ENCODE data around the gene COL16A1. TPM values are rescaled to one million over a fixed set of nuclear protein-coding genes. Genes with fewer than 3 reads are reported as not detected.
A peak's percentile ranks its signal among the peaks of the same experiment; 100 is the strongest.

Gene COL16A1
- total RNA-seq, 5 donors from 2014 or later (not counting 1 experiment from before 2014, with no cell fraction given) = 0.41 to 0.67 (median 0.59) TPM; not detected in 2

DNA sequence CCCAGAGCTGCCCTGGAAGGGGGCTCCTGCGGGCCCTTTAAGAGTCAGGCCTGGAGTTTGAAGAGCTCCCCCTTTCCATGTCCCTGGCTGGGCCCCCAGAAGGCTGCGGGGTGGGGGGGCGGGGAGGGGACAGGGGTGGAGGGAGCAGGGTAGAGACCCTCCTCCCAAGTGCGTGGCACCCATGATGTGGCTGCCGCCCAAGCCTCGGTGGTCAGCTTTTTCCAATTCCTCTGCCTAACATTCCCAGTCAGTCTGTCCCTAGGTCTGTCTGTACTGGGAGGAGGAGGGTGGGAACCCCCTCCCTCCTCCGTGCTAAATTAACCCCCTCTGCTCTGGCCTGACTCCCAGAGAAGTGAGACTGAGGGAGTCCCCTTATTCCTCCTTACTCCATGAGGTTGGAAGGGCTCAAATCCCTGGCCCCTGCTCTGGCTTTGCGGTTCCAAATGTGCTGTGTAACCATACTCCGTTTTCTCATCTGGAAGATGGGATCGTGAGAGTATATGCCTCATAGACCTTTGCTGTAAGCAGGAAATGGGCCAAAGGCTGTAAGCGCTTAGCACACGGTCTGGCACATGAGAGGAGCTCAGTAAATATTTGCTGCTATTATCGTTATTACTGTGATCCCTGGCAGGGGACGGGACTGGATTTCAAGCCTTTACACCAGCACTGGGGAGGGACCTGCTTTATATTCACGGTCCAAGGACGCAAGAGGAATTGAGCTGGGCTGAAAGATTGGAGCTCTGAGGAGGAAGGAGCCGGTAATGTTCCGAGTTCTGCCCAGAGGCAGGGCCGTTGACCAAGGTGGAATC is 658 bp upstream of the COL16A1 start:
- no peaks in the 10 kb centered on the region for H3K36me3 ChIP-seq (ENCODE audit: control insufficient read depth in 2 of 2, extremely low read depth in 1 of 2, insufficient read depth in 1 of 2, low read length in 1 of 2)
- POLR2A ChIA-PET = interaction anchor here in 1 of 2 donors (0.6 kb wide), 1 partner anchor 143 kb away, joined by 3 read pairs; no protein-coding TSS in a partner anchor
- H3K27me3 ChIP-seq (replicated peaks in 1 of 2; ENCODE audit: control insufficient read depth in 2 of 2, extremely low read depth in 1 of 2, insufficient read depth in 2 of 2, low read length in 1 of 2) = peaks cover 5 to 57% of the 10 kb centered on the region in 2 experiments
- Mint-ChIP-seq H3K27ac (peak overlapping the region in 1 of 2 donors; percentile 4), H3K27me3 (peaks cover 43 to 48% of the 10 kb centered on the region in 2 donors), H3K36me3 (no peaks in the 10 kb centered on the region), H3K4me1 (peaks cover 40 to 45% (median 43%) of the 10 kb centered on the region in 3 donors), H3K9me3 (no peaks in the 10 kb centered on the region), H3K4me3 (peak overlapping the region in 1 of 3 donors; percentile 50)
- H3K9me3 ChIP-seq = no peaks in the 10 kb centered on the region
- no peak for ATAC-seq (replicated peaks in 1 of 4)
- H3K4me1 ChIP-seq (ENCODE audit: control insufficient read depth in 1 of 2, extremely low read depth in 1 of 2, insufficient read depth in 2 of 2, low read length in 2 of 2) = peaks cover 0 to 43% of the 10 kb centered on the region in 2 experiments
- WGBS (ENCODE audit: insufficient coverage) = 23% methylated on average over 12 of the region's 19 CpGs
- DNase-seq = no peak
- no peak overlapping the region for H3K27ac ChIP-seq (ENCODE audit: low read length)
- H3K4me3 ChIP-seq (ENCODE audit: control insufficient read depth in 1 of 2, extremely low read depth in 1 of 2, low read length in 1 of 2) = peak overlapping the region in 1 of 2 donors; percentile 2
- CTCF ChIA-PET = interaction anchor here in 1 of 2 donors (1.1 to 1.6 kb wide), 2 partner anchors 34 to 84 kb away, joined by 3 to 5 read pairs; no protein-coding TSS in a partner anchor

DNA sequence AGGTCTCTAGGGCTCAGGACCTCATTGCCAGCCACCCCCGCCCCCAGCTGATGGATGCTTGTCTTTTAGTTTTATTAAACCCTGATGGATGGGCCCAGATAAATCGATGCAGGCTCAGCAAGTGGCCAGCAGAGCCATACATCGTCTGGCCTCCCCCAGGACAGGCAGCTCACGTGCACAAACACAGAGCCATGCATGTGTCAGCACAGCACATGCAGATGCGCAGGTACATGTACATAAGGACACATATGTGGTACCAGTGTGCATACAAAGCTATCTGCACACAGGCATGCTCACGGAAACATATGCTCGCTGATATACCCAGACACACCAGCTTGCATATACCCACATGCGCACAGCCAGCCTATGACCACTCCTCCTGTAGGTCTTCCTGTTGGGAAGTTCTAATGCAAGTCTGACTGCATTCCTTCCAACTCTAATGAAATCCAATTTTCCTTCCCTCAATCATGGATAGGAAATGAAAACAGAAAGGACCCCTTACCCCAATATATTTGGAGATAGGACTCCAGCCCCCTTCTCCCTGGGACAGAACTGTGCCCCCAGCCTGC is 897 bp downstream of the COL16A1 start:
- Mint-ChIP-seq H3K27me3 (peaks cover 33 to 35% of the 10 kb centered on the region in 2 donors), H3K4me3 (no peak overlapping the region), H3K36me3 (no peaks in the 10 kb centered on the region), H3K27ac (no peak overlapping the region), H3K9me3 (no peaks in the 10 kb centered on the region), H3K4me1 (peaks cover 45 to 53% (median 51%) of the 10 kb centered on the region in 3 donors)
- DNase-seq (no peak), ATAC-seq (replicated peaks in 1 of 4) (no peak)
- Histone ChIP-seq H3K4me3 (ENCODE audit: control insufficient read depth in 1 of 2, extremely low read depth in 1 of 2, low read length in 1 of 2) (no peak overlapping the region), H3K9me3 (no peaks in the 10 kb centered on the region), H3K4me1 (ENCODE audit: control insufficient read depth in 1 of 2, extremely low read depth in 1 of 2, insufficient read depth in 2 of 2, low read length in 2 of 2) (peaks cover 0 to 50% of the 10 kb centered on the region in 2 experiments), H3K36me3 (ENCODE audit: control insufficient read depth in 2 of 2, extremely low read depth in 1 of 2, insufficient read depth in 1 of 2, low read length in 1 of 2) (no peaks in the 10 kb centered on the region), H3K27ac (ENCODE audit: low read length) (no peak overlapping the region), H3K27me3 (replicated peaks in 1 of 2; ENCODE audit: control insufficient read depth in 2 of 2, extremely low read depth in 1 of 2, insufficient read depth in 2 of 2, low read length in 1 of 2) (peaks cover 5 to 44% of the 10 kb centered on the region in 2 experiments)
- ChIA-PET POLR2A (no interaction called here), CTCF (no interaction called here)
- WGBS (ENCODE audit: insufficient coverage) = 91% methylated on average over 6 of the region's 8 CpGs

DNA sequence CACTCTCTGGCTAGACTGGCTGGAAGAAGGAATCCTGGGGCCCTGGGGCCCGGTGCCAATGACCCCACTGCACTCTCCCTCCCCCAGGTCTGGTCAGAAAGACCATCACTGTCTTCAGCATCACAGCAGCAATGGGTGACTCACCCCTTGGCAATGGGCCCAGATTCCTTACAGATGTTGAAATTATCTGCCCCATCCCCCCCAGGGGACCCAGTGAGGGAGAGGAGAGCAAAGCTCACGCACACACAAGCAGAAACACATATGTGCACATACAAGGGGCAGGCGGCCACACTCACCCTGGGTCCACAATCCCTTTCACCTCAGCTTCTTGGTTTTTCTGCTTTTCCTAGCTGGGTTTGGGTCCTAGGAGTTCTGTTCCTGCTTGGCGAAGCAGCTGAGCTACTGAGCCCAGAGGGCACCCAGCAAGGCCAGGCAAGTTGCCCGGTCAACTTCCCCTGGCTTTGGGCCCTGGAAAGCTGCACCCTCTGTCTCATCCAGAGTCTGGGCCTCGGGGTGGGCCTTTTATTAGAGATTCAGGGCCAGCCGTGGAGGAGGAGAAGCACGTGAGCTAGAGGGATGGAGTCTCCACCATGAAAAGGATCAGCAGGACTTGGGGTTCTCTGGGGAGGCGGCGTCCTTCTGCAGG is 2.6 kb downstream of the COL16A1 start:
- POLR2A ChIA-PET = no interaction called here
- Histone ChIP-seq H3K9me3 (no peaks in the 10 kb centered on the region), H3K36me3 (ENCODE audit: control insufficient read depth in 2 of 2, extremely low read depth in 1 of 2, insufficient read depth in 1 of 2, low read length in 1 of 2) (no peaks in the 10 kb centered on the region), H3K4me3 (ENCODE audit: control insufficient read depth in 1 of 2, extremely low read depth in 1 of 2, low read length in 1 of 2) (no peak overlapping the region), H3K4me1 (ENCODE audit: control insufficient read depth in 1 of 2, extremely low read depth in 1 of 2, insufficient read depth in 2 of 2, low read length in 2 of 2) (peaks cover 0 to 46% of the 10 kb centered on the region in 2 experiments), H3K27me3 (replicated peaks in 1 of 2; ENCODE audit: control insufficient read depth in 2 of 2, extremely low read depth in 1 of 2, insufficient read depth in 2 of 2, low read length in 1 of 2) (peaks cover 5 to 34% of the 10 kb centered on the region in 2 experiments), H3K27ac (ENCODE audit: low read length) (no peak overlapping the region)
- 77% methylated on average over 5 of the region's 10 CpGs for WGBS (ENCODE audit: insufficient coverage)
- H3K27me3 Mint-ChIP-seq = peaks cover 26 to 28% of the 10 kb centered on the region in 2 donors
- ATAC-seq (replicated peaks in 1 of 4) (no peak), DNase-seq (peak in 3 of 35 experiments; percentile 22 to 37 (median 28))
- no peaks in the 10 kb centered on the region for H3K9me3 Mint-ChIP-seq
- H3K27ac Mint-ChIP-seq = no peak overlapping the region
- CTCF ChIA-PET = no interaction called here
- H3K36me3 Mint-ChIP-seq = no peaks in the 10 kb centered on the region
- peaks cover 40 to 56% (median 46%) of the 10 kb centered on the region in 3 donors for H3K4me1 Mint-ChIP-seq
- no peak overlapping the region for H3K4me3 Mint-ChIP-seq

DNA sequence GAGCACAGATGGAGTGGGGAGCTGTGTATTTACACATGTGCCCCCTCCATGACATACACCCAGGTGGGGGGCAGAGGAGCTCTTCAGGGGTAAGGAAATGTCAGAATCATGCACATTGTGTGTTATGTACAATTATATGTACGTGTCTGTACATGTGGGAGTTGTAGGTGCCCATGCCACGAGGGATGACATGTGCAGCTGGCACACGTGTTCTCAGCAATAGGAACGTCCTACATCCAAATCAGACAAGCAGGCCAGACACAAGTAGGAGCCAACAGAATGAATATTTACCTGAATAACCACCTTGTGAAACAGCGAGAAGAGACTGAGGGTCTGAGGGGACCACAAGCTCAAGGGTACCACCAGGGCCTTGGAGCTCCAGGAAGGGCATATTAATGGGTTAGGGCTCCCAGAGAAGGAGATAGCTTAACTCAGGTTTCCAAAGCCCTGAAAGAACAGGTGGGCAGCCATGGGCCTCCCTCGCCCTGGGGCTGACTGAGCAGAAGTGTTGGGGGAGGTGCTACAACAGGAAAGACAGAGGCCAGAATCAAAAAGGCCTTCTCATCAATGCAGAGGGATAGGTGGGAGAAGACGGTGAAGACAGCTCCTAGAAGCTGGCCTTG is 3.2 kb downstream of the COL16A1 start:
- no peak for ATAC-seq (replicated peaks in 1 of 4)
- no peak overlapping the region for H3K4me3 Mint-ChIP-seq
- Histone ChIP-seq H3K27me3 (replicated peaks in 1 of 2; ENCODE audit: control insufficient read depth in 2 of 2, extremely low read depth in 1 of 2, insufficient read depth in 2 of 2, low read length in 1 of 2) (peaks cover 5 to 32% of the 10 kb centered on the region in 2 experiments), H3K4me1 (ENCODE audit: control insufficient read depth in 1 of 2, extremely low read depth in 1 of 2, insufficient read depth in 2 of 2, low read length in 2 of 2) (peaks cover 0 to 43% of the 10 kb centered on the region in 2 experiments), H3K9me3 (no peaks in the 10 kb centered on the region), H3K36me3 (ENCODE audit: control insufficient read depth in 2 of 2, extremely low read depth in 1 of 2, insufficient read depth in 1 of 2, low read length in 1 of 2) (no peaks in the 10 kb centered on the region), H3K27ac (ENCODE audit: low read length) (no peak overlapping the region), H3K4me3 (ENCODE audit: control insufficient read depth in 1 of 2, extremely low read depth in 1 of 2, low read length in 1 of 2) (no peak overlapping the region)
- peaks cover 36 to 53% (median 40%) of the 10 kb centered on the region in 3 donors for H3K4me1 Mint-ChIP-seq
- no peaks in the 10 kb centered on the region for H3K36me3 Mint-ChIP-seq
- DNase-seq = no peak
- CTCF ChIA-PET = interaction anchor here in 1 of 2 donors (0.6 kb wide), 1 partner anchor 89 kb away, joined by 3 read pairs; no protein-coding TSS in a partner anchor
- 78% methylated on average over 2 of the region's 7 CpGs for WGBS (ENCODE audit: insufficient coverage)
- no peaks in the 10 kb centered on the region for H3K9me3 Mint-ChIP-seq
- H3K27ac Mint-ChIP-seq = no peak overlapping the region
- POLR2A ChIA-PET = no interaction called here
- peaks cover 19 to 21% of the 10 kb centered on the region in 2 donors for H3K27me3 Mint-ChIP-seq

DNA sequence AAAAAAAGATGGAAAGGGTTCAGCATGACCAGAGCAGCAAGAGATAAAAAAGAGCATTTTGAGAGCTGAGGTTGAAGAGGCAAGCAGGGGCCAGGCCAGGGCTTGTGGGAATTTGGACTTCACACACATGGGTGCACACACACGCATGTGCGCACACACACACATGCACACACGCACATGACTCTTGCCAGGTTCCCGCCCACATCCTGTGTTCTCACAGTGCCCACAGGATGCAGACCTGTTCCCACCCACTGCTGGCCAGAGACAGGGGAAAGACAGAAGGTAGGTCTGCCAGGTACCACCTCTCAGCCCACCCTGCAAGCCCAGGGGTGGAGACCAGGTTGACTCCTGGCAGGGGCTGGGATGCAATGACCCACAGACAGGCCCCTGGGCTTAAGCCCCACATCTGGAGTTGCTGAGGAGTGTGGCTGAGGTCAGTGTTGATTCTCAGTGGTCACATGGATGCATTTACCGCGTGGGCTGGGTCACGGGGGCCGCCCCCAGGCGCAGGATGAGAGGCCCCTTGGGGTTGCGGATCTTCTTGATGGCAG is 4.4 kb downstream of the COL16A1 start:
- no peaks in the 10 kb centered on the region for H3K9me3 ChIP-seq
- peaks cover 5 to 23% of the 10 kb centered on the region in 2 experiments for H3K27me3 ChIP-seq (replicated peaks in 1 of 2; ENCODE audit: control insufficient read depth in 2 of 2, extremely low read depth in 1 of 2, insufficient read depth in 2 of 2, low read length in 1 of 2)
- H3K4me1 ChIP-seq (ENCODE audit: control insufficient read depth in 1 of 2, extremely low read depth in 1 of 2, insufficient read depth in 2 of 2, low read length in 2 of 2) = peaks cover 0 to 32% of the 10 kb centered on the region in 2 experiments
- no peak overlapping the region for H3K4me3 ChIP-seq (ENCODE audit: control insufficient read depth in 1 of 2, extremely low read depth in 1 of 2, low read length in 1 of 2)
- H3K4me1 Mint-ChIP-seq = peaks cover 25 to 42% (median 30%) of the 10 kb centered on the region in 3 donors
- DNase-seq (peak in 26 of 35 experiments; percentile 13 to 49 (median 27)), ATAC-seq (replicated peaks in 1 of 4) (peak in 3 of 4 experiments; percentile 52 to 75 (median 69))
- peaks cover 10 to 12% of the 10 kb centered on the region in 2 donors for H3K27me3 Mint-ChIP-seq
- peak overlapping the region in 1 of 3 donors; percentile 21 for H3K4me3 Mint-ChIP-seq
- WGBS (ENCODE audit: insufficient coverage) = 70% methylated on average over 8 of the region's 10 CpGs
- CTCF ChIA-PET = no interaction called here
- no peak overlapping the region for H3K27ac ChIP-seq (ENCODE audit: low read length)
- POLR2A ChIA-PET = no interaction called here
- H3K9me3 Mint-ChIP-seq = no peaks in the 10 kb centered on the region
- no peaks in the 10 kb centered on the region for H3K36me3 ChIP-seq (ENCODE audit: control insufficient read depth in 2 of 2, extremely low read depth in 1 of 2, insufficient read depth in 1 of 2, low read length in 1 of 2)
- peak overlapping the region in 1 of 2 donors; percentile 11 for H3K27ac Mint-ChIP-seq
- no peaks in the 10 kb centered on the region for H3K36me3 Mint-ChIP-seq

All from T-cell (primary cell).